Effector CD4-positive, alpha-beta T cell (primary cell): ENCODE measurements around the gene MYOF.
A peak's percentile ranks its signal among the peaks of the same experiment; 100 is the strongest.
"Not testable (repeated sequence)": the region's sequence is repeated elsewhere in the genome, so short reads cannot be mapped to it uniquely, and the experiment has no call there.

ENCODE experiments used
- DNase-seq: peaks from one replicate; pipeline ENCODE4 v3.0.0-alpha.2; 2020

MYOF gene

DNA sequence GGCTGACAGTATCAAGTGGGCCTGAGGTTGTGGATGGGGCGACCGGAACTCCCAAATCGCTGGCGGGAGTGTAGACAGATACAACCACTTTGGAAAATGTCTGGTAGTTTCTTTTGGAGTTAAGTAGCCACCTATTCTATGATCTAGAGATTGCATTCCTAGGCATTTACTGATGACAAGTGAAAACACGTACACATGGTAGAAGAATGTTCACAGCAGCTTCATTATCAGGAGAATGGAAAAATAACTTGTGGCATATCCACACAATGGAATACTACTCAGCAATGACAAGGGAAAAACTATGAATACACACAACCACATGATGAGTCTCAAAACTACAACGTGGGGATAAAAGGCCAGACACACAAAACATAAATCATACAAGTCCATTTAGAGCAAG lies 146.0 kb downstream of the MYOF start:
- no peak for DNase-seq

DNA sequence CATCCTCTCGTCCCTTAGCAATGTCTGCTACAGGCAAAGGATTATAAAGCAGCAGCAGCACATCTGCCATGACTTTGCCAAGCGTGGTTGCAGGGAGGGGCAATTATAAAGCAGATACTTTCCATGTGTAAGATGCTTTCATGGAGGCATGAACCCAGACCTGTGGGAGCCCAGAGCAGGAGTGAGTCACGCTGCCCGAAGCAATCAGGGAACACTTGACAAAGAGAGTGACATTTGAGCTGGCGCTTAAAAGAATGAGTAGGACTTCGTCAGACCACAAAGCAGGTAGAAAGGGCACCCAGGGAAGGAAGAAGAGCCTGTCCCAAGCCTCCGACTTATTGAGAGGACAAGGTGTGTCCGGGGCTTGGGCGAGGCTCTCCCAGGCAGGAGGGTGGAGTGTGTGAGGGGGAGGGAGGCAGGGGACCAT lies 147.2 kb downstream of the MYOF start:
- no peak for DNase-seq

GRCh38 chr10:93334181-93334580 lies 148.0 kb downstream of the MYOF start:
- DNase-seq = no peak

DNA sequence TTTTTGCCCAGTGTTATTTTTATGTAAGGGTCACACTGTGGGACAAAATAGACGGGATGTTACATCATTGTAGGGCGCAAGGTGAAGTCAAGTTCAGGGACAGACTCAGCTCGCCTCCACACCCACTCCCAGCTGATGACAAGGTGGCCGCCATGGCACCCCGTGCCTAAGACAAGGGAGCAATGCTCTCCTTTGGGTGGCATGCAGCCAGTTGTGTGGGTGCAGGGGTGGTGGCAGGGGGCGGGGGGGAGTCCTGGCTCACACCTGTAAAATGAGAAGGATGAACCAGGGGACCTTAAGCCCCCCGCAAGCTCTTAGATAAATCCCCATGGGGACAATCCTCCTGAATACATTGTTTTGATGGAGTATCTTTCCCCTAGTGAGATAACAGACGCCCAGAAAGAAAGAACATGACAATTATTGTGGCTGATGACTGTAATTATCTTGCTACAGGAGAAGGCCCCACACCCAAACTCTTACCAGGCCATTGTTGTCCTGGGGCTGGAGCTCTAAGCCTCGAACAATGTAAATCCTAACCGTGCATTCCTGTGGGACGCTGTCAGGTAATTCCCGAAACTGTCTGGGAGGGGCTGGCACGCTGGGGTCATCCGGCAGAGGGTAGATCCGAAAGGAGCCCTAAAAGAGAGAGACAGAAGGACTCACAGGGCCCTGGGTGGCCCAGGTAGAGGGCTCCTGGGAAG lies 148.7 kb downstream of the MYOF start:
- no peak for DNase-seq

- no peak for DNase-seq
These were observed 151.3 kb downstream of the MYOF start for GRCh38 chr10:93330824-93331223.

DNA sequence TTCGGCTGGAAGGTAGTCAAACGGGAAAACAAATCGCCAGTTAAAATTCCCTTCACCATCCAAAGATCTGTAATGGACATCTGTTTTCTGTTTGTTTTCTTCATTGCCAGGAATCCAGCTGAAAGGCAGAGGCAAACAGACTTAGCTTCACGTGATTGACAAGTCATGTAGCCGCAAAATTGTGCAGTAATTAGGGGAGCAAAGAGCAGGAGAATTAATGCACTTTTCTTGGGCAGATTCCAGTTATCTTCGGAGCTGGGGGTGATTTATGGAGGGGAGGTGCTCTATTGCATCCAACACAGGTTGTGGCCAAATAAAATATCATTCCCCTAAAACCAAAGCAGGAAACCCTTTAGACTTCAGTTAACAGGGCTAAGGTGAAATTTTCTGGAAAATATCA lies 162.2 kb downstream of the MYOF start:
- no peak for DNase-seq

- no peak for DNase-seq
These were observed 163.0 kb downstream of the MYOF start for GRCh38 chr10:93319096-93319495.

GRCh38 chr10:93315246-93315645 lies 166.9 kb downstream of the MYOF start:
- DNase-seq = no peak

DNA sequence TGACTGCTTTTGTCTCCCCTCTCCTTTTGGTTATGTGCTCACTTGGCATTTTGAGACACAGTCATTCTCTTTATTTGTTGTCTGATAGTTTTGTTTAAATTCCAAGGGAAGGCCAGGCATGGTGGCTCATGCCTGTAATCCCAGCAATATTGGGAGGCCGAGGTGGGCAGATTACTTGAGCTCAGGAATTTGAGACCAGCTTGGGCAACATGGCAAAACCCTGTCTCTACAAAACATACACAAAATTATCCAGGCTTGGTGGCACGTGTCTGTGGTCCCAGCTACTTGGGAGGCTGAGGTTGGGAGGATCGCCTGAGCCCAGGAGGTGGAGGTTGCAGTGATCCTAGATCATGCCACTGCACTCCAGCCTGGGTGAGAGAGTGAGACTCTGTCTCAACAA lies 167.5 kb downstream of the MYOF start:
- DNase-seq = not testable (repeated sequence)

DNA sequence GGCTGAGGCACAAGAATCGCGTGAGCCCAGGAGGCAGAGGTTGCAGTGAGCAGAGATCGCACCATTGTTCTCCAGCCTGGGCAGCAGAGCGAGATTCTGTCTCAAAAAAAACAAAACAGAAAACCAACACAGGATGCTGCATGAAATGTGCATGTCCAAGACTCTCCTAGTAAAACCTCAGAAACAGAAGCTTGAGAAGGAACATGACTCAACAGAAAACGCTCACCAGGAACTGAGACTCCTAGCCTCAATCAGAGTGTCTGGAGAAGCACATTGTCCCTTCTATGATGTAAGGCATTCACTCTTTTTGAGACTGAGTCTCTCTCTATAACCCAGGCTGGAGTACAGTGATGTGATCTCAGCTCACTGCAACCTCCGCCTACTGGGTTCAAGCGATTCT lies 168.3 kb downstream of the MYOF start:
- DNase-seq = no peak

DNA sequence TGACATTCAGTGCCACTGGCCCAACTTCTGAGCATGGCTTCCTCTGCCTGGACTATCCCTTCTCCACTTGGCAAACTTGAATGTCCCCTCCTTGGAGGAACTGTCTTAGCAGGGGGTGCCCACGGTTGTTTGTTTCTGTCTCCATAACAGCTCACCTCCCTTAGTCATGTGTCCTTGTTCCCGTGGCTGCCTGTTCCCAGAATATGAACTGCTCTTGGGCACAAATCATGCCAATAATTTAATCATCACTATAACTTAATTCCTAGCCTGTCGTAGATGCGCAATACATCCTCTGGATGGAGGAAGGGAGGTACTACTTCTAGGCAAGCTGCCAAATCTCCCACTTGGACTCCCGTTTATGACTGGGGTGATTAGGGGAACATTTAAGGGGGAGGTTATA lies 173.1 kb downstream of the MYOF start:
- DNase-seq = no peak

DNA sequence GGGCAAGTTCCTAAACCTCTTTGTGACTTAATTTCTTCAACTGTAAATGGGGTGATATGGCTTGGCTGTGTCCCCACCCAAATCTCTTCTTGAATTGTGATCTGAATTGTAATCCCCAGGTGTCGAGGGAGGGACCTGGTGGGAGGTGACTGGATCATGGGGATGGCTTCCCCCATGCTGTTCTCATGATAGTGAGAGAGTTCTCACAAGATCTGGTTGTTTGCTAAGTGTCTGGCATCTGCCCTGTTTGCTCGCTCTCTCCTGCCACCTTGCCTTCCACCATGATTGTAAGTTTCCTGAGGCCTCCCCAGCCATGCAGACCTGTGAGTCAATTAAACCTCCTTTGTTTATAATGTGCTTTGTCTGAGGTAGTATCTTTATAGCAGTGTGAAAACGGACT lies 177.0 kb downstream of the MYOF start:
- no peak for DNase-seq

DNA sequence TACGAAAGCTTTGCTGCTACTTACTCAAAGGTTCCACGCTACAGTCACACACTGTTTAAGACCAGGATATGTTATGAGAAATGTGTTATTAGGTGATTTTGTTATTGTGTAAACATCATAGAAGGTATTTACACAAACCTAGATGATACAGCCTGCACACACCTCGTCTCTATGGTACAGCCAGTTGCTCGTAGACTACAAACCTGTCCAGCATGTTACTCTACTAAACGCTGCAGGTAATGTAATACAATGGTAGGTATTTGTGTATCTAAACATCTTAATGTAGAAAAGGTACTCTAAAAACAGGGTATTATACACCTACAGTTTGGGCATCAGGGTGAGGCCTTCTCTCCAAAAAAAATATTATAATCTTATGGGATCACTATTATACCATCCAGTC lies 181.2 kb downstream of the MYOF start:
- no peak for DNase-seq

DNA sequence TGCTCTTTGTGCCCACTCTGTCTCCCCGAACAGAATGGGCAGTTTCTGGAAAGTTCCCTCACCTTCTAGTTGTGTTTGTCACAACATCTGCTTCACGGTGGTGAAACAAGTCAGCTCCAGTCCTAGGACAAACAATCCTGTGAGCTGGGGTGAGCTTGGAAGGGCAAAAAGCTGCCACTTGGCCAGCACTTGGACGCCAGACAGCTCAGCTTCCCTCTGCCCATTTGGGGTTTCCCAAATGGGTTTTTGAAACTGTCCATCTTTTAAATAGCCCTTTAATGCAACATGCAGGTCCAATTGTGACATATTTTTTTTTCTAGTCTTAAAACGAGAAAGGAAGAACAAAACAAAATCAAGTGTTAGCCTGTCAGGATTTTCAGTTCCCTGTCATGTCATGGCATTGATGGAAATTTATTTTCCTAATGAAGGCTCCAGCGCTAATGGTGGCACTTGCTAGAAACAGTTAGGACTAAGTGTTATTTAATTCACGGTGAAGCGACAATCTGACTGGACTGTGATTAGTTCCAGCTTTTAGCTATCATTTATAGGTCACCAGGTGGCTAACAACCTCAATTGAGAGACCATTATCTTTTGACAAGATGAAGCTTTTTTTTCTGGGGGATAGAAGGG lies 181.7 kb downstream of the MYOF start:
- DNase-seq = no peak

DNA sequence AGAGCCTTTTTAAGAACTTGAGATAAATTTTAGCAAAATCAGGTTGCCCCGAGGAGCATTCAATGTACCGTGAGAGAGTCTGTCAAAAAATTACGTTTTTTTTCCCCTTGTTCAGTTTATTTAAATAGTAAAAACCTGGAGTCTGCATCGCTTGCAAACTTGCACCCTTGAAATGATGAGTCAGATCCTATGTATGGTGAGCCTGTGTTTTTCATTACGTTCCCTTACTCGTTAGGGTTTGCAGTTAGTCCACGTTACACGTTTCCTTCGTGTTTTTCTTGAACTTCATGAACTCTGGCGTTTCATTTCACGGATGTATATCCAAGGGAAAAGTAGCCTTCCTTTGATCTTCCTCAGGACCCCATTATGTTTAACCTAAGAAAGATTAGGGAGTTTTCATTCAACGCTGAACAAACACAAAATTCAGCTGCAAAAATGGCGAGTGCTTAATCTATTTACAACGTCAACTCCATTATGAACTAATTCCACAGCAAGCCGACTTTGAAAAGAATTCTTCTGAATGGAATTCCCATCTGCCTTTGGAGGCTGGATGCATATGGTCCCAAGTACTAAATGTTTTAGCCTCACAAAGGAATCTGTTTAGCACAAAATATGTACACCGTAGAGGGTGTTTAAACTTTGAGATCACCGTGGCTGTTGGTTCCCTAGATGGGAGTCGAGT lies 182.4 kb downstream of the MYOF start:
- DNase-seq = no peak

DNA sequence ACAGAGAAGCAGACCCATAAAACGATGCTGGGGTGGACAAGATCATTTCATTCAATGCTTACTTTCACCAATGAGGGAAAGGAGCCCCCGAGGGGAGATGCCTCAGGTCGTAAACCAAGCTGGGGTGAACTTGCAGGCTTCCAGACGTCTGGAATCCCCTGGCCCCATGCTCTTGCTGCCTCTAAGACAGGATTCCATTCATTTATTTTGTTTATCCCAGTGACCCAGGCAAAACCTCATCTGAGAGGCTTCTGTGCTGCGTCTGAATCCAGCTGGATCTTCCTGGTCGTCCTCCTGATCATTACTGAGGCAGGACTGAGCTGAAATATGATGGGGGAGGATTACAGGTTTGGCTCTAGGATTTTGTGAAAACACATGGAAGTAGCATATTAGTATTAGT lies 182.9 kb downstream of the MYOF start:
- DNase-seq = no peak

DNA sequence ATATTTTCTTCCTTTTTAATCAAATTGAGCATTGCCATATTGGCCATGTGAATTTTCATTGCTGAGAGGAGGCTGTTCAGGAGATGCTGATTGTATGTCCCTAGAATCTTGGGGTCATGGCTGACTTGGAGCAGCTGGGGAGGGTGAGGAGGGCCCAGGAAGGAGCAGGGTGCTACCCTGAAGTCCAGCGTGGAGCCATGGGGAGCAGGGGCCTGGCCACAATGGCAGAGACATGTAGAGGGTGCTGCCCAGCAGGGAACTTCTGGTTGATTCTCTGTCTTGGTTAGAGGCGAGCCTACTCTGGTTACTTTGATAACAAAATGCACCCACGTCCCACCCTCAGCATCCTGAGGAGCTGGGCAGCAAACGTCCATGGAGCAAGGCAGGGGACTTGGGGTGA lies 186.0 kb downstream of the MYOF start:
- no peak for DNase-seq

GRCh38 chr10:93293999-93294398 lies 188.1 kb downstream of the MYOF start:
- DNase-seq = no peak

DNA sequence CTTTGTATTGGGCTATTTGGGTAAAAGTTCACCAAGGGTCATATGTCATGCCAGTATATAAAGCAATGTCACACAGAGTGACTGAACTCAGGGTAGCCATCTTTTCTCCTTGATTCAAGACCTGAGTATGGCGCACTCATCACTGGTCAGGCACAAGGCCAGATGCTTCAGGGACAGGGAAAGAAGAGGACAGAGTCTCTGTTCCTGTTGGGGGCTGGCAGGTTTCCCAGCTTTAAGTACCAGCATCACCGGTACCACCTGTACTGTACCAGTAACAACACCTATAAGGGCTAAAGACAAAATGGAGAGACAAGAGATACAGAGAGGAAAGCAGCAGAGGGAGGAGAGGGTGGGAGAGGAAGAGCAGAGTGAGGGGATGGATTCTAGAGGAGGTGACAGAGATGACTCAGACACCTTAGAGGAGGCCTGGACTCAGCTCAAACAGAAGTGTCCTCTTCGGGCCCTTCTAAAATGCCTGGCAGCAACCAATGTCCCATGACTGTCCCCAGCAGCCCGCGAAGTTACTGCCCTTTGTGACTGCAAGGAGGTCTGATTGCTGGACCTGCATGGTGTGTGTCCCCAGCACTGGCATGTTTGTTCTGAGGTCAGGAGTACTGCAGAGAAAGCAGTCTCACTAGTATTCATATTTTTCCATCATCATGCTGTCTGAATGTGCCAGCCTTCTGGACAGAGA lies 191.3 kb downstream of the MYOF start:
- DNase-seq = no peak

DNA sequence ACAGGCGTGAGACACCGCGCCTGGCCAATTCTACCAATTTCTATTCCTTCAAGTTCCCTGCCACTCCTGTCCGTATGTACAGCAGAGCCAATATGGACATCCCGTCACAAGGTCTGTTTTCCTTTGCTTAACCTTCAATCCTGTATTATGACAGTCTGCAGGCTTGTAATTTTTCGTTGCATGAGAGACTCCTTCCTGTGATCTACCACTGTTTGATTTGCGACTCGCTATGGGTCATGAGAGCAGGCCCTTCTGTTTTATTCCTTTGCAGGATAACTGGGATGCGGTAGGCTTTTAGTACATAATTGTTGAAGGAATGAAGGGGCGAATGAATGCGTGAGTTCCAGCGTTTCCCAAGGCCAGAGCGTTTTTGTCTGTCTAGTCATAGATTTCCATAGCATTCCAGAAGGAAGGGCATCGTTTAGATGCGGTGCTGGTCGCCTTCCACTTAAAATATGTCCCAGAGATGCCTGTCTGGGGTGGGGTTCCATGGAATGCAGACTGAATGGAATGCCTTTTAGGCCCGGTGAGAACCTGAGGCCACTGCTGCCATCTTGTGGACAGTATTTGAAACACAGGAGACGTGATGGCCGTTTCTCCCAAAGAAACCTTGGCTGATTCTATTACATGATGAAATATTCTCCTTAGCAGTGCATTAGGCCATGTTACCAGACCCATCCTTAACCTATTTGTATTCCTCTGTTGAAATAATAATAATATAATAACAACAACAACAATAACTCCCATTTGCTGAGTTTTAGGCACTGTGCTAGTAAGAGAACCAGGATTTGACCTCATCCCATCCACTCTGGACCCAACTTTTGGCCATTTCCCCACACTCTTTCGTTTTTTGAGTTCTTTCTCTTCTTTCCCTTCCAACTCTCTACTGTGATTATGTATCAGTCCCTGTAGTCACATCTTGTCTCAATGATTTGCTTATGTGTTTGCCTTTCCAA lies 193.2 kb downstream of the MYOF start:
- peak; percentile 30 for DNase-seq

GRCh38 chr10:93287775-93288174 lies 194.4 kb downstream of the MYOF start:
- DNase-seq = no peak

GRCh38 chr10:93284246-93284645 lies 197.9 kb downstream of the MYOF start:
- DNase-seq = not testable (repeated sequence)

DNA sequence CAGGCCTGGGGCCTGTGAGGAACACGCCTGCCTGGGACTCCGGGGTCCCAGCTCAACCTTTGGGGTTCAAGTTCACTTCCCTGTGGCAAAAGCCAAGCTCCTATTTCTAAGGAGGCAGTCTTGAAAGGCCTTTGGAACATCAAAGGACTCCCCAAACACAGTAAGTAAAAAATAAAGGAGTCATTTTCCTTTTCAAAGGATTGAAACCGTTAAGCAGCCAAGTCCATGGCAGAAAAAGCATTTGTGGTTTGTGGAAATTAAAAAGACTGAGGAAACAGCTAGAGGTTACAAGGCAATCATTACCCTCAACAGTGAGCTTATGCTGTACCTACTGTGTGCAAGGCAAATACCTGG lies 200.8 kb downstream of the MYOF start:
- no peak for DNase-seq
